ENCODE results near the gene DSCAM.
"Not testable (repeated sequence)": the region's sequence is repeated elsewhere in the genome, so short reads cannot be mapped to it uniquely, and the experiment has no call there.

The DSCAM gene

GRCh38 chr21:40463176-40463575 is 383.8 kb downstream of the DSCAM start:
- DNase-seq (ENCODE audit: low read depth in 2 of 2) = no peak

- no peak for DNase-seq (ENCODE audit: low read depth in 2 of 2)
Observed at GRCh38 chr21:40461008-40461407, 385.9 kb downstream of the DSCAM start.

GRCh38 chr21:40457741-40458140 is 389.2 kb downstream of the DSCAM start:
- DNase-seq (ENCODE audit: low read depth in 2 of 2) = no peak

- DNase-seq (ENCODE audit: low read depth in 2 of 2) = no peak
Observed at GRCh38 chr21:40454057-40454456, 392.9 kb downstream of the DSCAM start.

- no peak for DNase-seq (ENCODE audit: low read depth in 2 of 2)
Observed at GRCh38 chr21:40453183-40453582, 393.8 kb downstream of the DSCAM start.

- DNase-seq (ENCODE audit: low read depth in 2 of 2) = no peak
Observed at GRCh38 chr21:40452548-40452947, 394.4 kb downstream of the DSCAM start.

- no peak for DNase-seq (ENCODE audit: low read depth in 2 of 2)
Observed at GRCh38 chr21:40447016-40447415, 399.9 kb downstream of the DSCAM start.

GRCh38 chr21:40445349-40445921 is 401.5 kb downstream of the DSCAM start:
- no peak for DNase-seq (ENCODE audit: low read depth in 2 of 2)

GRCh38 chr21:40439581-40439980 is 407.4 kb downstream of the DSCAM start:
- DNase-seq (ENCODE audit: low read depth in 2 of 2) = not testable (repeated sequence)

- DNase-seq (ENCODE audit: low read depth in 2 of 2) = no peak
Observed at GRCh38 chr21:40438616-40439015, 408.3 kb downstream of the DSCAM start.

- DNase-seq (ENCODE audit: low read depth in 2 of 2) = no peak
Observed at GRCh38 chr21:40436261-40436660, 410.7 kb downstream of the DSCAM start.

- DNase-seq (ENCODE audit: low read depth in 2 of 2) = no peak
Observed at GRCh38 chr21:40433538-40433937, 413.4 kb downstream of the DSCAM start.

- no peak for DNase-seq (ENCODE audit: low read depth in 2 of 2)
Observed at GRCh38 chr21:40425981-40426380, 421.0 kb downstream of the DSCAM start.

GRCh38 chr21:40422896-40423635 is 423.9 kb downstream of the DSCAM start:
- no peak for DNase-seq (ENCODE audit: low read depth in 2 of 2)

- no peak for DNase-seq (ENCODE audit: low read depth in 2 of 2)
Observed at GRCh38 chr21:40421121-40421520, 425.8 kb downstream of the DSCAM start.

GRCh38 chr21:40416572-40416971 is 430.4 kb downstream of the DSCAM start:
- no peak for DNase-seq (ENCODE audit: low read depth in 2 of 2)

GRCh38 chr21:40408561-40408960 is 438.4 kb downstream of the DSCAM start:
- DNase-seq (ENCODE audit: low read depth in 2 of 2) = no peak

GRCh38 chr21:40404396-40404800 is 442.6 kb downstream of the DSCAM start:
- no peak for DNase-seq (ENCODE audit: low read depth in 2 of 2)

- DNase-seq (ENCODE audit: low read depth in 2 of 2) = no peak
Observed at GRCh38 chr21:40402884-40403582, 443.9 kb downstream of the DSCAM start.

- no peak for DNase-seq (ENCODE audit: low read depth in 2 of 2)
Observed at GRCh38 chr21:40395732-40396131, 451.2 kb downstream of the DSCAM start.

GRCh38 chr21:40393066-40393465 is 453.9 kb downstream of the DSCAM start:
- DNase-seq (ENCODE audit: low read depth in 2 of 2) = no peak

GRCh38 chr21:40388046-40388445 is 458.9 kb downstream of the DSCAM start:
- no peak for DNase-seq (ENCODE audit: low read depth in 2 of 2)
